GM21528 (cell line): Measurements from ENCODE around the gene NACA2.
"Not testable (repeated sequence)": the region's sequence is repeated elsewhere in the genome, so short reads cannot be mapped to it uniquely, and the experiment has no call there.

Experiments
- ATAC-seq: cut with Tn5 transposase; IDR thresholded peaks from one replicate; pipeline ENCODE4 v1.9.1; 2021; ENCODE audit warnings: mild to moderate bottlenecking, moderate library complexity; ENCODE audit not compliant: unreplicated experiment, low FRiP score

NACA2 gene

DNA sequence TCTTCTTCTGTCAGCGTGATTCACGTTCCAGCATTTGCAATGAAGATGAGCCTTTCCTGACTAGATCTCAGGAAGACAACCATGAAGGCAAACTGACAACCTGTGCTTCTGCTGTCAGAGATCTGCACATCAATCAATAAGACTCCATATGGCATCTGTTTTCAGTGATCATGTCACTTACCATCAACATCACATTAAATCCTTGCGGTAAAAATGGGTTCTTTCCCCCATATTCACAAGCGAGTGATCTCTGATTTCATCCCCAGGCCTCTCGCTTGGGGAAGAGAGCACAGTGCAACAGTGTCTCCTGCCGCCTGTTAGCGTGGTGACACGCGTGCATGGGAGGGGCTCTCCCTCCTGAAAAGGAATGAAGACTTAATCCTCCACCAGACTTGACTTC lies 11.1 kb downstream of the NACA2 start:
- ATAC-seq: no peak

DNA sequence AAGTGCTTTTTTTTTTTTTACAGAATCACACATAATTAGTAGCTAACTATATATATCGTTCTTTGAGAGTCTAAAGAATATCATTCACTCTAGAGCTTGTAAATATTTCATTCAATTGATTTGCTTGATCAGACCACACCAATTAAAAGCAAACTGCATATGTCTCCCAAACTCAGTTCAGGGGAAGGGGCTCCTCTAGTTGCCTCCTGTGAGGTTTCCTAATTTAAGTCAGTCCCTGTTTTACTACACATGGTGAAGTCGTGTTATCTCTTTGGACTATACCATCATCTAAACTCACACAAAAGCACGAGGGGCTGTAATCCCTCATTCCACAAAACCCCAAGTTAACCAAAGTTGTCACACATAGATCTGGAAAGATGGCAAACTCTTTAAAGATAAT lies 11.7 kb downstream of the NACA2 start:
- no peak for ATAC-seq

DNA sequence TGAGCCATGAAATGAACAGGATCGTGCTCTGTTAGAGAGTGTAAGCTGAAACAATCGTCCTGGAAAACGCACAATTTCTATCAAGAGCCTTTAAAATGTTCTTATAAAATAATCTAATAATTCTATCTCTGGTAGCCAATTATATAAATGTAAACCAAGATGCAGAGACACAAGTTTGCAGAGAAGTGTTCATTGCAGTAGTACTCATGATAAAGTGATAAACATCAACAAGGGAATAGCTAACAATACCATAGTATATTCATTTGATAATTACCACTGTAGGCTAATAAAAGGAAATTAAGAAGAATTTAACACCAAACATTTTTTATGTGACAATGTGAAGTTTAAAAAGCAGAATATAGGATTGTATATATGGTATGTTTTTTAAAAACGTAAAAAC lies 12.4 kb downstream of the NACA2 start:
- no peak for ATAC-seq

DNA sequence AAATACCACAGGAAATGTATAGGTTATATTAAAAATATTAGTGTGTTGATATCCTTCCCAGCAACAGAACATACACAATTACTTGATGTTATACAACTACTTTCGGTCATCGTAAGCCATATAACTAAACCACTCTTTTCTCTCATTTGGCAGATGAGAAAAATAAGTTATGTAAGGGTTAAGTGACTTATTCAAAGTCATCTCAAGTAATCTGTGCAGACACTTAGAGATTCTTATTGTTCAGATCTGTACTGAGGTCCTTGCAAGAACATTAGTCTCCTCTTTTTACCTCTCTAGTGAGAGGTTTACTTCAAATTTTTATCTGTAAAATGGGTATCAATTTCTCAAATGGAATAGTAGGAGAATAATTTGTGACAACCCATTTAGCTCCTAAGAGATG lies 15.0 kb downstream of the NACA2 start:
- ATAC-seq: no peak

DNA sequence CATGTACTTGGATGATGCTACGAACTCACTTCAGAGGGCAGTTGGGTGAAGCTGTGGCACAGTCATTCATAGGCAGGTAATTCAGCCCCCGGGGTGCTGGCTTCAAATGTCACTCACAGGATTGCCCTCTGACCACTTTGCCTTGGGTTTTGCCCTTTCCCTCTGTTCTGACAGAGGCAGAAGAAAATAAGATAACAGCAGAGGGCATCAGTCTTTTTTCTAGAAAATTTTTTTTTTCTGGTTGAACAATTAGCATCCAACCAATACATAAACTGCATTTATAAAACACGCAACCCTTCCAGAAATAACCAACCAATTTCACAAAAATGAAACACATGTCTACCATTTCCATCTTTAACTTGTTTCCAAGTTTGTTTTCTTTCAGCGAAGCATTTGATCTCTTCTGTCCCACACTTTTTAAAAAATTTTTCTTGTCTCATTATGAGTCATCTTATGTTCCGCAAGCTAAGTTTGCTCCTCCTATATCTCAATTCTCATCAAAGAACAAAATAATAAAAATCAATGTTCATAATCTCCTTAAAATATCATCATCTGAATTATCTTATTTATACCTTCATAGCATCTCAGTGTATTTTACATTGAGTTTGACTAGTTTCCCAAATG lies 15.6 kb downstream of the NACA2 start:
- no peak for ATAC-seq

DNA sequence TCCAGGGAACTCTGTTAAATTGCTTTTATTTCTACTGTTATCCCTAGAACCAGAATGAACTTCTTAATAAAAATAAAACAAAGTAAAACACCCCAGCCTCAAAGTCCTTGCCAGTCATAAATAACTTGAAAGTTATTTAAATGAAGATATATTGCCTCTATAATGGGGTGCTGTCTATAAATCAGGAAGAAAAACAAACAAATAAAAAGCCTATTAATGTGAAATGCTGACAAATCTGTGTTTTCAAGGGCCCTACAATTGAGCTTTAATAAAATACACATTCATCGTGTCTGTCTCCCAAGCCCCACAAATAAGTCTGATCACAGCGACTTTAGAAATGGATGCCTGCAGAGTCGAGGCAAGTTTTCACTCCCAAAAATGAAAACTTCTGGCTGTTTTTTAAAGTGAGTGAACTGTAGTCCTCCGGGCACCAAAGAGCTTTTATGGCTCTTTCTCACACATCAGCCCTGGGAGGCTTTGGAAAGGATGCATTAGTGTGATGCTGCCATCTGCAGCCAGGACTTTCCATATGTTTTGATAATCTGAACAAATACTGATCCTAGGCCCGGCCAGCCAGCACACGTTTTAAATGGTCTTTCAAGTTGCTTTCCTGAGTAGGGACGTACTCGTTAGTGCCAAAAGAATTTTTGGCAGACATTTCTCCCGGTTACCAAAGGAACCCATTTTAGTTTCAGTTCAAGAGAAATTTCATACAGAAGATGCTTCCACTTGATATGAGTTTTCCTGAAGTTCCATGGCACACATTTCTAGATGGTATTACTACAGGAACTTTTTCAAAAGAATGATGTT lies 16.3 kb downstream of the NACA2 start:
- no peak for ATAC-seq

DNA sequence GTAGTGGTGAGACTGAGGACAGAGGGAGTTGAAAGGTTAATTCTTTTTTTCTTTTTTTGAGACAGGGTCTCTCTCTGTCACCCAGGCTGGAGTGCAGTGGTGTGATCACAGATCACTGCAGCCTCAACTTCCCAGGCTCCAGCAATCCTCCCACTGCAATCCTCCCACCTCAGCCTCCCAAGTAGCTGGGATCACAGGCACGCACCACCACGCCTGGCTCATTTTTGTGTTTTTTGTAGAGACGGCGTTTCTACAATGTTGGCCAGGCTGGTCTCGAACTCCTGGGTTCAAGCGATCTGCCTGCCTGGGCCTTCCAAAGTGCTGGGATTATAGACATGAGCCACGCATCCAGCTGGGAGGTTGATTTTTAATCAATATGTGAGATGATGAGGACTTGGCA lies 18.5 kb downstream of the NACA2 start:
- ATAC-seq: not testable (repeated sequence)

DNA sequence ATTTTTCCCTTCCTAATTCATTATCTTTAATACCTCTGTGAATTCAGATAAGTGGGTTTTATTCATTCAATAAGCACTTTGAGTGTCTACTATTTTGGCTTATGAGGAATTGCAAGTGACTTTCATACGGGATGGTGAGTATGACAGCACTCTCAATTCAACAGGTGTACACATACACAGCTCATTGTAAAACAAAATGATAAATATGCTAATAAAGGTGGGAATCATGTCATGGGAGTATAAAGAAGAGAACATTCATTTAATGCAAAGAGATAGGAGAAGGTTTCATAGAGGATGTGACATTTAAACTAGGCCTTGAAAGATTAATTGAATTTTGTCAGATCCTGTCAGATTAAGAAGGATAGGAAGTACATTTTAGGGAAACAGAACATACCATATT lies 19.4 kb downstream of the NACA2 start:
- no peak for ATAC-seq

DNA sequence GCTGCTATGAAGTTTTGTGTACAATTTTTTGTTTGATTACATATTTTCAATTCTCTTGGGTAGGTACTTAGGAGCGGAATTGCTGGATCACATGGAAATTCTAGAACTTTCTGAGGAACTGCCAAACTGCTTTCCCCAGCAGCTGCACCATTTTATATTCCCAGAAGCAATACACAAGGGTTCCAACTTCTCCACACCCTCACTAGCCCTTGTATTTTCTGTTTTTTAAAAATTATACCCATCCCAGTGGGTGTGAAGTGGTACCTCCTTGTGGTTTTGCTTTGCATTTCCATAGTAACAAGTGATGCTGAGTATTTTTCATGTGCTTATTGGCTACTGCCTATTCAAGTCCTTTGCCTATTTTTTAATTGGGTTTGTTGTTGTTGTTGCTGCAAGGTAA lies 20.9 kb downstream of the NACA2 start:
- no peak for ATAC-seq

DNA sequence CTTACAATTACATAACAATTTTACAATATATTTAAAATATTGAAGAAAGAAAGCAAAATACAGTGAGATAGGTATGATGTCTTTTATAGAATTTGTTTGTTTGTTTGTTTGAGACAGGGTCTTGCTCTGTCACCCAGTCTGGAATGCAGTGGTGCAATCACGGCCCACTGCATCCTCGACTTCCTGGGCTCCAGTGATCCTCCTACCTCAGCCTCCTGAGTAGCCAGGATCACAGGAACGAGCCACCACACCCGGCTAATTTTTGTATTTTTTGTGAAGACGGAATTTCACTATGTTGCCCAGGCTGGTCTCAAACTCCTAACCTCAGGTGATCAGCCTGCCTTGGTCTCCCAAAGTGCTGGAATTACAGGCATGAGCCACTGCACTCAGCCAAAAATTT lies 21.5 kb downstream of the NACA2 start:
- ATAC-seq: not testable (repeated sequence)

DNA sequence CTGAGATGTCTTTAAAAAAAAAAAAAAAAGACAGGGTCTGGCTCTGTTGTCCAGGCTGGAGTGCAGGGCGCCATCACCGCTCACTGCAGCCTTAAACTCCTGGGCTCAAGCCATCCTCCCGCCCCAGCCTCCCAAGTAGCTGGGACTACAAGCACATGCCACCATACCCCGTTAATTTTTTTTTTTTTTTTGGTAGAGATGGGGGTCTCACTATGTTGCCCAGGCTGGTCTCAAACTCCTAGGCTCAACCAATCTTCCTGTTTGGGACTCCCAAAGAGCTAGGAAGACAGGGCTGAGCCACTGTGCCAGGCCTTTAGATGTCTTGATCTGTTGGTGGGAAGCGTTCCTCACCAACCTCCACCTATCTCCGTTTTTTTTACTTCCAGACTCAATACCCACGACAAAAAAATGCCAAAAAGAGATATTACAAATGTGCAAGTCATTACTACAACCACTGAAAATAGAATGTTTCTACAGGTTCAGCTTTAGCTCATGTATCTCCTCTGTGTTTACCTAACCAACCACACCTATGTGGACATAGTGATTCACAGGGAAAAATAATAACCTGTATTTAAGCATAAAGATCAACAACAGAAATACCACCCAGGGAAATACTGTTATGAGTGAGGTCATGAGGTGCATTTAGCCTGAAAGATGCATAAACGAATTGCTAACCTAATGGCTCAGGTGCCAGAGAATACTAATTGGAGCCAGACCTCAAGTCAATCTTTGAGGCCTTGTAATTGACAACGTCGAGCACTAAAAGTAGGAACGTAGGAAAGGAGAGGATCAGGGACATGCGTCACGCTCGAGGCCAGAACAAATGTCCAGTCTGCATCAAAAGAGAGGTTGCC lies 22.6 kb downstream of the NACA2 start:
- ATAC-seq: no peak

DNA sequence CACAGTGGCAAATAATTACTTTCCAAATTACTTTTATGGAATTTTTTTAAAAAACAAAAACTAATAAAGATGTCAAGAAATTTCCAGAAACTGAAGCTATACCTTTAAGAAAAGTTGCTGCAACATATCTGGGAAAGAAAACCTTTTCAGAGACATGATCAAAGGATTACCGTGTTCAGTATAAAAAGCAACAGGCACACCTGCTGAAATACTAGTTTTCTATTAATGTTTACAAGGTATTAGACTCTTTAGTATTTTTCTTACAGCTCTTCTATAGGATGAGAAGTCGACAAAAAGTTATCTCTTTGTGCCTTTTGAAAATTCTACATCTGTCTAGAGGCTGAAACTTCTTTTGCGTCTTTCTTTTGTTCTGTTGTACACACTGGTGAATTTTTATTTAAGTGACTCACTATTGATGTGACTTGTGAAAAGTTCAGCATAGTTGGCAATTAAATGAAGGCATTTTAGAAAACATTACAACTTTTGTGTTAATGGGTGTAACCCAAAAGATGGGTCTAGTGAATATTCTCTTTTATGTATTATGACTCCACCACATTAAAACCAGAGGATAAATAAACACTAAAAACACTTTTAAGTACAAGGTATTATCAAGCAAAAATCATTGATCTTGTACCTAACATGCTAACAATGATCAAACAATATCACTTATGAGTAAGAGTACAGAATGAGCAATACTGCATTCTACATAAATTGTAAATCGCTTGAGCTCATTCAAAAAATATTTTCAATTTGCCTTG lies 23.8 kb downstream of the NACA2 start:
- ATAC-seq: no peak

DNA sequence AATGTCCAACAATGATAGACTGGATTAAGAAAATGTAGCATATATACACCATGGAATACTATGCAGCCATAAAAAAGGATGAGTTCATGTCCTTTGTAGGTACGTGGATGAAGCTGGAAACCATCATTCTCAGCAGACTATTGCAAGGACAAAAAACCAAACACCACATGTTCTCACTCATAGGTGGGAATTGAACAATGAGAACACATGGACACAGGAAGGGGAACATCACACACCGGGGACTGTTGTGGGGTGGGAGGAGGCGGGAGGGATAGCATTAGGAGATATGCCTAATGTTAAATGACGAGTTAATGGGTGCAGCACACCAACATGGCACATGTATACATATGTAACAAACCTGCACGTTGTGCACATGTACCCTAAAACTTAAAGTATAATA lies 24.6 kb downstream of the NACA2 start:
- ATAC-seq: not testable (repeated sequence)

DNA sequence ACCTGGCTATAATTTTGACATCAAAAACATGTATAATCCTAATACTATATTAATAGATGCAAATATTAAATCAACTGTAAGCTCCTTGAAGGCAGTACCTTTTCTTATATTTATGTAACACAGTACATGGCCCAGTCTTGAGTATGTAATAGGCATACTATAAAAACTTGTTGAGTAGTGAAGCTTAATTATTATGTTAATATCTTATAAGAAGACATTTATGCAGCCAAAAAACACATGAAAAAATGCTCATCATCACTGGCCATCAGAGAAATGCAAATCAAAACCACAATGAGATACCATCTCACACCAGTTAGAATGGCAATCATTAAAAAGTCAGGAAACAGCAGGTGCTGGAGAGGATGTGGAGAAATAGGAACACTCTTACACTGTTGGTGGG lies 25.2 kb downstream of the NACA2 start:
- ATAC-seq: not testable (repeated sequence)

DNA sequence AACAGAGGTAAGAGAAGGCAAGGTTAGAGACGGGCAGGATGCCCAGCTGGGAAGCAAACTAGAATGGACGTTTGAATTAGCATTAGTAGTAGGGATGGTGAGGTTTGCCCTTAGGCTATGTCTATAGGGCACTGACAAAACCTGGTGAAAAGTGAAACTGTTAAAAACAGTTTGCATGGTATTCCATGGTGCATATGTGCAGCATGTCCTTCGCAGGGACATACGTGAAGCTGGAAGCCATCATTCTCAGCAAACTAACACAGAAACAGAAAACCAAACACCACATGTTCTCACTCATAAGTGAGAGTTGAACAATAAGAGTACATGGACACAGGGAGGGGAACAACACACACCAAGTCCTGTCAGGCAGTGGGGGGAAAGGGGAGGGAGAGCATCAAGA lies 25.8 kb downstream of the NACA2 start:
- no peak for ATAC-seq

DNA sequence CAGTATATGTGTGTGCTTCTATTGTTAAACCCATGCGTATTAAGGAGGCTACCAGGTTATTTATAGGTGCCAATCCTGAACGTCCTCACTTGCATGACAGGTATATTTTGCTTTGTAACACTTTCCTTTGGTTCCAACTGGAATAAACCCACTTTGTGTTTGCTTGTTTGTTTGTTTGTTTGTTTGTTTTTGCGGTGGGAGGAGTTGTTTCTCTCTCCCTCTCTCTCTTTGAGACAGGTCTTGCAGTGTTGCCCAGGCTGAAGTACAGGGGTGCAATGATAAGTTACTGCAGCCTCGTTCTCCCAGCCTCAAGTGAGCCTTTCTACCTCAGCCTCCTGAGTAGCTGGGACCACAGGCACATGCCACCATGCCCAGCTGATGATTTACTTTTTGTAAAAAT lies 28.7 kb downstream of the NACA2 start:
- ATAC-seq: no peak

DNA sequence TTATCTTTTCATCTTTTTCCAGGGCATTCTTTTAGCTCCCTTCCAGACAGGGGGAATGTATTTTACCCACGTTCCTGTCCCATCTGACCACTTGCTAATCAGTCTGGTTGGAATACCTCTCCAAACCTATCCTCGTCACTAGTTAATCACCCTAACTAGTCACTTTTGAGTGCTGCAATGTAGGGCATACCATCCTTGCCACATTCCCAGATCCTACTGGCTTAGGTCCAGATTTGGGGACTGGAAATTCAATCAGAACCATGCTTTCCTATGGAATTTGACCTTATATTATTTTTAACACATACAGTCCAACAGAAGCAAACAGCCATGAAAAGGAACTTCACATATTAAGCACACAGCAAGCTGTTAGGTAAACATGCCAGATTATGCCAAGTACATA lies 29.7 kb downstream of the NACA2 start:
- ATAC-seq: no peak

DNA sequence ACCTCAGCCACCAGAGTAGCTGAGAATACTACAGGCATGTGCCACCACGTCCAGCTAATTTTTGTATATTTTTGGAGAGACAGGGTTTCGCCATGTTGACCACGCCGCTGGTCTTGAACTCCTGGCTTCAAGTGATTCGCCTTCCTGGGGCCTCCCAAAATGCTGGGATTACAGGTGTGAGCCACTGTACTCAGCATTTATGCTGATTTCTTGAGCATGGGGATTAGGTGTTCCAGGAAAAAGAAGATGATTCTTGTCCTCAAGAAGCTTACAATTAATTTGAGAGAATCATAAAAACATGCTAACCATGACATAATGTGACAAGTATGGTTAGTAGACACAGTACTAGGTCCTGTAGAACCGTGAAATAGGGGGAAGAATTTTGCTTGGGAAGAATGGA lies 30.9 kb downstream of the NACA2 start:
- no peak for ATAC-seq

DNA sequence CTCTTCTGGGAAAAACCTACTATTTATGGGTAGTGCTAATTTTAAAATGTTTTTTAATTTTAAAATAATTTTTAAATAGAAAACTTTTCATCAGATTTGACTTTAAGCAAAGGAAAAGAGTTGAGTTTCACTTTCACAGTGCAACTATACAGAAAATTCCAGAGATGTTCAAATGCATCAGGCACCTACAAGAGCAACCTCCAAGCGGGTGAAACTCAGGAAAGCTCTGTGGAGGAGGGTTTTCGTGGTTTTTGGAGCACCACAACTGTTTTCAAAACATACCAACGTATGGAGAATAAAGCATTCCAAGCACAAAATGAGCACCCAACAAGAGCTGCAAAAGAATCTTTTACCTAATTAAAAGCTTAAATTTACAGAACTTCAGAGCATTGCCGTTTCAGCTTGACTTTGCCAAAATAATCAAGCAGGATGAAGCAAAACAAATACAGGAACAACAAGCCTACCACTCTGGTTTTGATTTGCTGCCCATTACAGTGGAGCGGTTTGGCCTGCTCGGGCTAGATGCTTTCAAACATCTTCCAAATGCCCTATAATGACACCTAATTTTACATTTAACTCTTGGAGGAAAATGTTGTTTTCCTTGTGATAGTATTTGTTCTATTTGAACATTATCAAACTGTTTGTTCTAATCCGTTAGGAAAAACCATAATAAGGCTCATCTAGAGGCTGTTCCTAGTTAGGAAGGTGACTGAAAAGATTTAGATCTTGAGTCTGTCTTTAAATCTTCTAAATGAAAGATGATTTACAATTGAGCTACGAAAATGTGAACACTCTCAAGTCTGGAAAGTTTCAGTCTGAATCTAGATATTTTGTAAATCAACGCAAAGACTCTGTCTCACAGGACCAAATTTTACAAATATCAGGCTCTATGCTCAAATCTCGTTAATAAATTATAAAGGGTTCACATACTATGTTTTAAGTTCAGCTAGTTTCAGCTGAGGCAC lies 34.5 kb downstream of the NACA2 start:
- no peak for ATAC-seq
